GM23338 (cell line): Measurements from ENCODE around the gene ACOD1. TPM values are rescaled to one million over a fixed set of nuclear protein-coding genes. Genes with fewer than 3 reads are reported as not detected.
A peak's percentile ranks its signal among the peaks of the same experiment; 100 is the strongest.

Experiments
- ATAC-seq: fragments of 200-7000 bp; cut with Tn5 transposase; 3 replicates; pipeline ENCODE4 v1.9.1; 2020
- DNase-seq: peaks from one replicate; pipeline ENCODE4 v3.0.0-alpha.2; 2015; ENCODE audit warnings: low spot score
- H2AFZ ChIP-seq: fragments of 200-600 bp; sonication (generic); 2 replicates; pipeline ENCODE4 v1.8.0; 2016; ENCODE audit warnings: antibody characterized with exemption, mild to moderate bottlenecking, moderate library complexity
- H3F3A ChIP-seq: fragments of 200-600 bp; sonication (generic); replicated peaks from 2 replicates; pipeline ENCODE4 v1.8.0; 2017; ENCODE audit warnings: antibody characterized with exemption, mixed run types, low read depth
- H3K27ac ChIP-seq: fragments of 200-600 bp; sonication (generic); 2 replicates; pipeline ENCODE4 v1.6.1; 2016; ENCODE audit warnings: low read depth
- H3K27me3 ChIP-seq: fragments of 200-600 bp; sonication (generic); 2 replicates; pipeline ENCODE4 v1.8.0; 2016; ENCODE audit warnings: mild to moderate bottlenecking, mixed run types, moderate library complexity; ENCODE audit not compliant: insufficient read depth
- H3K36me3 ChIP-seq: fragments of 200-600 bp; sonication (generic); 2 replicates; pipeline ENCODE4 v1.8.0; 2016; ENCODE audit warnings: mild to moderate bottlenecking; ENCODE audit not compliant: insufficient read depth
- H3K4me1 ChIP-seq: fragments of 200-600 bp; sonication (generic); 2 replicates; pipeline ENCODE4 v1.8.0; 2016; ENCODE audit warnings: mild to moderate bottlenecking, moderate library complexity; ENCODE audit not compliant: insufficient read depth
- H3K4me2 ChIP-seq: fragments of 200-600 bp; sonication (generic); 2 replicates; pipeline ENCODE4 v1.7.1; 2017; ENCODE audit warnings: mixed run types
- H3K4me3 ChIP-seq: fragments of 200-600 bp; sonication (generic); 2 replicates; pipeline ENCODE4 v1.6.1; 2016; ENCODE audit warnings: mixed run types
- H3K79me2 ChIP-seq: fragments of 200-600 bp; sonication (generic); replicated peaks from 2 replicates; pipeline ENCODE4 v1.8.0; 2017; ENCODE audit warnings: mild to moderate bottlenecking; ENCODE audit not compliant: insufficient read depth
- H3K9me2 ChIP-seq: fragments of 200-600 bp; sonication (generic); 2 replicates; pipeline ENCODE4 v1.8.0; 2017; ENCODE audit not compliant: insufficient read depth
- H4K20me1 ChIP-seq: fragments of 200-600 bp; sonication (generic); replicated peaks from 2 replicates; pipeline ENCODE4 v1.8.0; 2017; ENCODE audit warnings: mild to moderate bottlenecking; ENCODE audit not compliant: insufficient read depth
- H3K27ac Mint-ChIP-seq: 2 replicates; pipeline ENCODE4 v1.8.0; 2020; ENCODE audit warnings: inconsistent platforms, mild to moderate bottlenecking, moderate library complexity, mixed read lengths
- H3K27me3 Mint-ChIP-seq: 3 replicates; pipeline ENCODE4 v1.8.0; 2022; ENCODE audit warnings: low read depth, mild to moderate bottlenecking, moderate library complexity, mixed read lengths, inconsistent platforms; ENCODE audit not compliant: insufficient read depth, poor library complexity
- H3K36me3 Mint-ChIP-seq: 3 replicates; pipeline ENCODE4 v1.8.0; 2021; ENCODE audit warnings: low read depth, mild to moderate bottlenecking, inconsistent platforms, moderate library complexity, mixed read lengths
- H3K4me1 Mint-ChIP-seq: 3 replicates; pipeline ENCODE4 v1.8.0; 2020; ENCODE audit warnings: mild to moderate bottlenecking, inconsistent platforms, mixed read lengths
- H3K4me3 Mint-ChIP-seq: 3 replicates; pipeline ENCODE4 v1.8.0; 2021; ENCODE audit warnings: moderate library complexity, mild to moderate bottlenecking, inconsistent platforms, mixed read lengths
- H3K9me3 Mint-ChIP-seq: 3 replicates; pipeline ENCODE4 v1.8.0; 2020; ENCODE audit warnings: moderate library complexity, mild to moderate bottlenecking, inconsistent platforms, mixed read lengths
- CREB1 ChIP-seq: fragments of 250-450 bp; sonication (Bioruptor Pico); IDR thresholded peaks from 2 replicates; pipeline ENCODE4 v1.5.0; 2020; ENCODE audit warnings: low read depth, mild to moderate bottlenecking, moderate library complexity
- EZH2phosphoT487 ChIP-seq: fragments of 200-600 bp; sonication (generic); IDR thresholded peaks from one replicate; pipeline ENCODE4 v1.8.1; 2018; ENCODE audit warnings: antibody characterized with exemption; ENCODE audit not compliant: unreplicated experiment
- JUNB ChIP-seq: IDR thresholded peaks from one replicate; pipeline ENCODE4 v1.6.1; 2016; ENCODE audit warnings: antibody characterized with exemption; ENCODE audit not compliant: unreplicated experiment
- NANOG ChIP-seq: IDR thresholded peaks from 2 replicates; pipeline ENCODE4 v1.6.1; 2016; ENCODE audit warnings: antibody characterized with exemption, borderline replicate concordance
- POLR2AphosphoS5 ChIP-seq: IDR thresholded peaks from 2 replicates; pipeline ENCODE4 v1.6.1; 2016; ENCODE audit warnings: antibody characterized with exemption, low read depth
- STAT1 ChIP-seq: IDR thresholded peaks from one replicate; pipeline ENCODE4 v1.6.1; 2016; ENCODE audit warnings: antibody characterized with exemption; ENCODE audit not compliant: unreplicated experiment
- ZNF114 ChIP-seq: fragments of 250-450 bp; sonication (Bioruptor Pico); IDR thresholded peaks from 2 replicates; pipeline ENCODE4 v1.5.0; 2020; ENCODE audit warnings: mild to moderate bottlenecking, moderate library complexity
- ZNF331 ChIP-seq: fragments of 250-450 bp; sonication (Bioruptor Pico); IDR thresholded peaks from 2 replicates; pipeline ENCODE4 v1.5.0; 2020; ENCODE audit warnings: low read depth, mild to moderate bottlenecking, moderate library complexity
- polyA plus RNA-seq: library from polyadenylated mRNA; unstranded; fragments of >200 nt; fragmentation: Nextera tagmentation; extraction: Ambion mirVana; gene quantifications from 2 replicates; pipeline ENCODE4 v1.2.1, GENCODE V29; 2016
- total RNA-seq: library from RNA; depleted of rRNA; stranded (reverse); fragments of >200 nt; shearing (Covaris generic); gene quantifications from 2 replicates; pipeline ENCODE4 v1.2.3, GENCODE V29; 2014
- TF ChIP-seq, protein P1 (sequence below): IDR thresholded peaks from one replicate; pipeline ENCODE4 v1.6.1; 2018; ENCODE audit warnings: antibody characterized with exemption; ENCODE audit not compliant: unreplicated experiment
- TF ChIP-seq, protein P2 (sequence below): fragments of 250-450 bp; sonication (Bioruptor Pico); IDR thresholded peaks from 2 replicates; pipeline ENCODE4 v1.5.0; 2020; ENCODE audit warnings: mild to moderate bottlenecking, moderate library complexity
- TF ChIP-seq, protein P3 (sequence below), 2 experiments: fragments of 200-600 bp in 1 of 2; sonication (generic) in 1 of 2; conservative IDR thresholded peaks; 2 replicates each; pipeline versions ENCODE4 v1.5.1 to v1.6.1; 2016 to 2017; ENCODE audit warnings: antibody characterized with exemption in 2 of 2, low read depth in 2 of 2, mild to moderate bottlenecking in 2 of 2, moderate library complexity in 1 of 2
- TF ChIP-seq, protein P4 (sequence below): IDR thresholded peaks from 2 replicates; pipeline ENCODE4 v1.6.1; 2016; ENCODE audit warnings: antibody characterized with exemption

Gene ACOD1
- total and polyA plus RNA-seq, 2 experiments from 2014 or later, result not detected

DNA sequence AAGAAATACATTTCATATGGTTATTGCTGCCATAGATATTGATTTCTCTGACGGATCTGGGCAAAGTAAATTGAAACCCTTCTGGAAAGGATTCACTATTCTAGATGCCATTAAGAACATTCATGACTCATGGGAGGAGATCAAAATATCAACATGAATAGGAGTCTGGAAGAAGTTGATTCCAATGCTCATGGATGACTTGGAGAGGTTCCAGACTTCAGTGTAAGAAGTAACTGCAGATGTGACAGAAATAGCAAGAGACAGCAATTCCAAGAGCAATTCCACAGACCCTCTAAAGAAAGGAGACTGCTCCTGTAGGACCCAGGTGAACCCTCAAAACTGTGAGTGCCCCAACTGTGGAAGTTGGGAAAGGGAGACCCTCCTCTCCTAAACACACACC, 31.2 kb upstream of the ACOD1 start:
- Histone ChIP-seq H3K27ac (no peak overlapping the region), H3K4me3 (no peak overlapping the region), H3F3A (no peaks in the 10 kb centered on the region), H3K27me3 (no peaks in the 10 kb centered on the region), H3K4me1 (no peaks in the 10 kb centered on the region), H2AFZ (no peak overlapping the region), H3K36me3 (no peaks in the 10 kb centered on the region), H3K4me2 (no peak overlapping the region), H4K20me1 (no peaks in the 10 kb centered on the region), H3K79me2 (no peaks in the 10 kb centered on the region), H3K9me2 (peaks cover 7% of the 10 kb centered on the region; the same call in 1 of the 2 replicates)
- DNase-seq (no peak), ATAC-seq (no peak)
- no peaks in the 10 kb centered on the region for H3K36me3 Mint-ChIP-seq
- H3K9me3 Mint-ChIP-seq, result peaks cover 13% of the 10 kb centered on the region; the same call in 1 of the 3 replicates
- H3K4me1 Mint-ChIP-seq, result no peaks in the 10 kb centered on the region
- TF ChIP-seq, protein P1, sequence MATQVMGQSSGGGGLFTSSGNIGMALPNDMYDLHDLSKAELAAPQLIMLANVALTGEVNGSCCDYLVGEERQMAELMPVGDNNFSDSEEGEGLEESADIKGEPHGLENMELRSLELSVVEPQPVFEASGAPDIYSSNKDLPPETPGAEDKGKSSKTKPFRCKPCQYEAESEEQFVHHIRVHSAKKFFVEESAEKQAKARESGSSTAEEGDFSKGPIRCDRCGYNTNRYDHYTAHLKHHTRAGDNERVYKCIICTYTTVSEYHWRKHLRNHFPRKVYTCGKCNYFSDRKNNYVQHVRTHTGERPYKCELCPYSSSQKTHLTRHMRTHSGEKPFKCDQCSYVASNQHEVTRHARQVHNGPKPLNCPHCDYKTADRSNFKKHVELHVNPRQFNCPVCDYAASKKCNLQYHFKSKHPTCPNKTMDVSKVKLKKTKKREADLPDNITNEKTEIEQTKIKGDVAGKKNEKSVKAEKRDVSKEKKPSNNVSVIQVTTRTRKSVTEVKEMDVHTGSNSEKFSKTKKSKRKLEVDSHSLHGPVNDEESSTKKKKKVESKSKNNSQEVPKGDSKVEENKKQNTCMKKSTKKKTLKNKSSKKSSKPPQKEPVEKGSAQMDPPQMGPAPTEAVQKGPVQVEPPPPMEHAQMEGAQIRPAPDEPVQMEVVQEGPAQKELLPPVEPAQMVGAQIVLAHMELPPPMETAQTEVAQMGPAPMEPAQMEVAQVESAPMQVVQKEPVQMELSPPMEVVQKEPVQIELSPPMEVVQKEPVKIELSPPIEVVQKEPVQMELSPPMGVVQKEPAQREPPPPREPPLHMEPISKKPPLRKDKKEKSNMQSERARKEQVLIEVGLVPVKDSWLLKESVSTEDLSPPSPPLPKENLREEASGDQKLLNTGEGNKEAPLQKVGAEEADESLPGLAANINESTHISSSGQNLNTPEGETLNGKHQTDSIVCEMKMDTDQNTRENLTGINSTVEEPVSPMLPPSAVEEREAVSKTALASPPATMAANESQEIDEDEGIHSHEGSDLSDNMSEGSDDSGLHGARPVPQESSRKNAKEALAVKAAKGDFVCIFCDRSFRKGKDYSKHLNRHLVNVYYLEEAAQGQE, result no peak
- TF ChIP-seq ZNF331 (CRISPR knock-in tag) (no peak), POLR2AphosphoS5 (no peak), EZH2phosphoT487 (no peak), JUNB (no peak), CREB1 (no peak), ZNF114 (CRISPR knock-in tag) (no peak), NANOG (no peak), STAT1 (no peak)
- TF ChIP-seq, protein P2, sequence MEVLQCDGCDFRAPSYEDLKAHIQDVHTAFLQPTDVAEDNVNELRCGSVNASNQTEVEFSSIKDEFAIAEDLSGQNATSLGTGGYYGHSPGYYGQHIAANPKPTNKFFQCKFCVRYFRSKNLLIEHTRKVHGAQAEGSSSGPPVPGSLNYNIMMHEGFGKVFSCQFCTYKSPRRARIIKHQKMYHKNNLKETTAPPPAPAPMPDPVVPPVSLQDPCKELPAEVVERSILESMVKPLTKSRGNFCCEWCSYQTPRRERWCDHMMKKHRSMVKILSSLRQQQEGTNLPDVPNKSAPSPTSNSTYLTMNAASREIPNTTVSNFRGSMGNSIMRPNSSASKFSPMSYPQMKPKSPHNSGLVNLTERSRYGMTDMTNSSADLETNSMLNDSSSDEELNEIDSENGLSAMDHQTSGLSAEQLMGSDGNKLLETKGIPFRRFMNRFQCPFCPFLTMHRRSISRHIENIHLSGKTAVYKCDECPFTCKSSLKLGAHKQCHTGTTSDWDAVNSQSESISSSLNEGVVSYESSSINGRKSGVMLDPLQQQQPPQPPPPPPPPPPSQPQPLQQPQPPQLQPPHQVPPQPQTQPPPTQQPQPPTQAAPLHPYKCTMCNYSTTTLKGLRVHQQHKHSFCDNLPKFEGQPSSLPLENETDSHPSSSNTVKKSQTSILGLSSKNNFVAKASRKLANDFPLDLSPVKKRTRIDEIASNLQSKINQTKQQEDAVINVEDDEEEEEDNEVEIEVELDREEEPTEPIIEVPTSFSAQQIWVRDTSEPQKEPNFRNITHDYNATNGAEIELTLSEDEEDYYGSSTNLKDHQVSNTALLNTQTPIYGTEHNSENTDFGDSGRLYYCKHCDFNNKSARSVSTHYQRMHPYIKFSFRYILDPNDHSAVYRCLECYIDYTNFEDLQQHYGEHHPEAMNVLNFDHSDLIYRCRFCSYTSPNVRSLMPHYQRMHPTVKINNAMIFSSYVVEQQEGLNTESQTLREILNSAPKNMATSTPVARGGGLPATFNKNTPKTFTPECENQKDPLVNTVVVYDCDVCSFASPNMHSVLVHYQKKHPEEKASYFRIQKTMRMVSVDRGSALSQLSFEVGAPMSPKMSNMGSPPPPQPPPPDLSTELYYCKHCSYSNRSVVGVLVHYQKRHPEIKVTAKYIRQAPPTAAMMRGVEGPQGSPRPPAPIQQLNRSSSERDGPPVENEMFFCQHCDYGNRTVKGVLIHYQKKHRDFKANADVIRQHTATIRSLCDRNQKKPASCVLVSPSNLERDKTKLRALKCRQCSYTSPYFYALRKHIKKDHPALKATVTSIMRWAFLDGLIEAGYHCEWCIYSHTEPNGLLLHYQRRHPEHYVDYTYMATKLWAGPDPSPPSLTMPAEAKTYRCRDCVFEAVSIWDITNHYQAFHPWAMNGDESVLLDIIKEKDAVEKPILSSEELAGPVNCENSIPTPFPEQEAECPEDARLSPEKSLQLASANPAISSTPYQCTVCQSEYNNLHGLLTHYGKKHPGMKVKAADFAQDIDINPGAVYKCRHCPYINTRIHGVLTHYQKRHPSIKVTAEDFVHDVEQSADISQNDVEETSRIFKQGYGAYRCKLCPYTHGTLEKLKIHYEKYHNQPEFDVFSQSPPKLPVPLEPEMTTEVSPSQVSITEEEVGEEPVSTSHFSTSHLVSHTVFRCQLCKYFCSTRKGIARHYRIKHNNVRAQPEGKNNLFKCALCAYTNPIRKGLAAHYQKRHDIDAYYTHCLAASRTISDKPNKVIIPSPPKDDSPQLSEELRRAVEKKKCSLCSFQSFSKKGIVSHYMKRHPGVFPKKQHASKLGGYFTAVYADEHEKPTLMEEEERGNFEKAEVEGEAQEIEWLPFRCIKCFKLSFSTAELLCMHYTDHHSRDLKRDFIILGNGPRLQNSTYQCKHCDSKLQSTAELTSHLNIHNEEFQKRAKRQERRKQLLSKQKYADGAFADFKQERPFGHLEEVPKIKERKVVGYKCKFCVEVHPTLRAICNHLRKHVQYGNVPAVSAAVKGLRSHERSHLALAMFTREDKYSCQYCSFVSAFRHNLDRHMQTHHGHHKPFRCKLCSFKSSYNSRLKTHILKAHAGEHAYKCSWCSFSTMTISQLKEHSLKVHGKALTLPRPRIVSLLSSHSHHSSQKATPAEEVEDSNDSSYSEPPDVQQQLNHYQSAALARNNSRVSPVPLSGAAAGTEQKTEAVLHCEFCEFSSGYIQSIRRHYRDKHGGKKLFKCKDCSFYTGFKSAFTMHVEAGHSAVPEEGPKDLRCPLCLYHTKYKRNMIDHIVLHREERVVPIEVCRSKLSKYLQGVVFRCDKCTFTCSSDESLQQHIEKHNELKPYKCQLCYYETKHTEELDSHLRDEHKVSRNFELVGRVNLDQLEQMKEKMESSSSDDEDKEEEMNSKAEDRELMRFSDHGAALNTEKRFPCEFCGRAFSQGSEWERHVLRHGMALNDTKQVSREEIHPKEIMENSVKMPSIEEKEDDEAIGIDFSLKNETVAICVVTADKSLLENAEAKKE, result no peak
- TF ChIP-seq, protein P3, sequence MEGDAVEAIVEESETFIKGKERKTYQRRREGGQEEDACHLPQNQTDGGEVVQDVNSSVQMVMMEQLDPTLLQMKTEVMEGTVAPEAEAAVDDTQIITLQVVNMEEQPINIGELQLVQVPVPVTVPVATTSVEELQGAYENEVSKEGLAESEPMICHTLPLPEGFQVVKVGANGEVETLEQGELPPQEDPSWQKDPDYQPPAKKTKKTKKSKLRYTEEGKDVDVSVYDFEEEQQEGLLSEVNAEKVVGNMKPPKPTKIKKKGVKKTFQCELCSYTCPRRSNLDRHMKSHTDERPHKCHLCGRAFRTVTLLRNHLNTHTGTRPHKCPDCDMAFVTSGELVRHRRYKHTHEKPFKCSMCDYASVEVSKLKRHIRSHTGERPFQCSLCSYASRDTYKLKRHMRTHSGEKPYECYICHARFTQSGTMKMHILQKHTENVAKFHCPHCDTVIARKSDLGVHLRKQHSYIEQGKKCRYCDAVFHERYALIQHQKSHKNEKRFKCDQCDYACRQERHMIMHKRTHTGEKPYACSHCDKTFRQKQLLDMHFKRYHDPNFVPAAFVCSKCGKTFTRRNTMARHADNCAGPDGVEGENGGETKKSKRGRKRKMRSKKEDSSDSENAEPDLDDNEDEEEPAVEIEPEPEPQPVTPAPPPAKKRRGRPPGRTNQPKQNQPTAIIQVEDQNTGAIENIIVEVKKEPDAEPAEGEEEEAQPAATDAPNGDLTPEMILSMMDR (conservative IDR thresholded peaks at IDR 0.05; ENCODE audit: low read depth in 2 of 2), result no peak
- TF ChIP-seq, protein P4, sequence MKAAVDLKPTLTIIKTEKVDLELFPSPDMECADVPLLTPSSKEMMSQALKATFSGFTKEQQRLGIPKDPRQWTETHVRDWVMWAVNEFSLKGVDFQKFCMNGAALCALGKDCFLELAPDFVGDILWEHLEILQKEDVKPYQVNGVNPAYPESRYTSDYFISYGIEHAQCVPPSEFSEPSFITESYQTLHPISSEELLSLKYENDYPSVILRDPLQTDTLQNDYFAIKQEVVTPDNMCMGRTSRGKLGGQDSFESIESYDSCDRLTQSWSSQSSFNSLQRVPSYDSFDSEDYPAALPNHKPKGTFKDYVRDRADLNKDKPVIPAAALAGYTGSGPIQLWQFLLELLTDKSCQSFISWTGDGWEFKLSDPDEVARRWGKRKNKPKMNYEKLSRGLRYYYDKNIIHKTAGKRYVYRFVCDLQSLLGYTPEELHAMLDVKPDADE, result no peak
- peak overlapping the region; percentile 12; the same call in 1 of the 2 replicates for H3K27ac Mint-ChIP-seq
- H3K27me3 Mint-ChIP-seq, result peaks cover 4% of the 10 kb centered on the region
- H3K4me3 Mint-ChIP-seq, result no peak overlapping the region
